Activated CD4-positive, alpha-beta T cell treated with anti-CD3 and anti-CD28 coated beads, Interleukin-2, amount 50 U/mL, for 48 hours (primary cell): ENCODE data around the gene TRAF7.
"Not testable (repeated sequence)": the region's sequence is repeated elsewhere in the genome, so short reads cannot be mapped to it uniquely, and the experiment has no call there.

ENCODE experiments used
- DNase-seq, 2 experiments: peaks; one replicate each; pipeline ENCODE4 v3.0.0-alpha.2; 2020

Gene TRAF7

GRCh38 chr16:2155091-2155950 is at the start of gene TRAF7:
Gene TRAF7 (plus strand): TSS chr16:2155782. CDS start chr16:2163921, 8,139 bp downstream.
- DNase-seq, result peak; percentile 96 to 98

DNA sequence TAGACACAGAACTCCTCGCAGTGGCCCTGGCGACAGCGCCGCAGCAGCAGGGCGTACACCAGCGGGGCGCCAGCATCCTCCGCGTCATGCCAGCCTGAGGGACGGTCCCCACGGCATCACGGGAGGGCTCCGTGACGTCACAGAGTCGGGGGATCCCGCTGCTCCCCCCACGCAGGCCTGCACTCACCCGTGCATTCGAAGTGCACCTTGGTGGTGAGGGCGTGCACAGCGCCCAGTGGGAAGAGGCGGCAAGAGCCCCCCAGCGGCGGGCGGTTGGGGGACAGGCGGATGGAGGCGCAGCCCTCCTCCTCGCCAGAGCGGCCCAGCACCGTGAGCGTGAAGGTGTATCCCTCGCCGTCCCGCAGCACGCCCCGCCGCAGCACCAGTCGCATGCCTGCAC is 49.4 kb upstream of the TRAF7 start:
- not testable (repeated sequence) for DNase-seq

DNA sequence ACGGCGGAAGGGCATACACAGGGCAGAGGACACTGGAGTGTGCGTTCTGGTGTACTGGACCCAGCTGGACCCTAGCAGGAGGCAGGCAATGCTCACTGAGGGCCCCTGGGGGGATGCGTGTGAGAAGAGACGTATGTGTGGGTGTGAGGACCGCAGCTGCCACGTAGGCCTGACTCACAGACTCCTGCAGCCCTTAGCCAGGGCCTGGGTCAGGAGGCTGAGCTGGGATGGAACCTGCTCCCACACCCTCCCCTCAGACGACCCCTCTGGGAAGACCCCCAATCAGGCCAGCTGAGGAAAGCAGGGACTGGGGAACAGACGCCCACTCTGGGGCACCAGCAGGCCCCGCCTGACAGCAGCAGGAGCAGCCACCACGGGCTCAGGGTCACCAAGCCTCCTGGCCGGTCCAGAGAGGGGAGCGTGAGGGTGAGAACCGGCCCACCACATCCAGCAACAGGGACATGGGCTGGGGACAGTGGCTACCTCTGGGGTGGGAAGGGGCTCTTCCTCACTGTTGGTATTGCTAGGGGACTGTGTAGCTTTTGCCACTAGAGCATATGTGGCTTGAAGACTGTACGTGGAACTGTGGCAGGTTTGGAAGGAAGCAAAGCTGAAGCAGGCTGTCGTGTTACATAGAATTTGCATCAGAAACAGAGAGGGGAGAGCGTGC is 48.3 kb upstream of the TRAF7 start:
- DNase-seq, result not testable (repeated sequence)

- DNase-seq, result not testable (repeated sequence)
Observed at GRCh38 chr16:2107791-2108125, 47.8 kb upstream of the TRAF7 start.

- not testable (repeated sequence) for DNase-seq
Observed at GRCh38 chr16:2108446-2109270, 46.9 kb upstream of the TRAF7 start.

GRCh38 chr16:2109271-2109580 is 46.4 kb upstream of the TRAF7 start:
- not testable (repeated sequence) for DNase-seq

DNA sequence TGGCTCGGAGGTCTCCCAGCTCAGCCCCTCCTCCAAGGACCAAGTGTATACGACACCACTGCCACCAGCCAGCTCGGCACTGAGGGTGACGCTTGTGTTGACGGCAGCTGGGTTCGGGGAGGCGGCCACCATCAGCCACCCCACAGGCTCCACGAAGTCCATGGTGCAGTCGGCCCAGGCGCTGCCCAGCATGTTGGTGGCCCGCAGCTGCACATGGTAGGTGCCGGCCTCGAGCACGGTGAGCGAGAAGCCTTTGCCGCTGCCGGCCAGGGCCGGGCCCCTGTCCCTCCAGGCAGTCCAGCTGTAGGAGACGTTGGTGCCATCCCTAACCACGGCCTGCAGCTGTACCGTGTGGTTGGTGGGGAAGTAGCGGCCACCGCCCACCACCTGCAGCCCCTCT is 45.7 kb upstream of the TRAF7 start:
- DNase-seq, result not testable (repeated sequence)

- not testable (repeated sequence) for DNase-seq
Observed at GRCh38 chr16:2110332-2111008, 45.1 kb upstream of the TRAF7 start.

- not testable (repeated sequence) for DNase-seq
Observed at GRCh38 chr16:2111009-2111353, 44.6 kb upstream of the TRAF7 start.

- DNase-seq, result not testable (repeated sequence)
Observed at GRCh38 chr16:2111412-2112335, 43.9 kb upstream of the TRAF7 start.

- DNase-seq, result not testable (repeated sequence)
Observed at GRCh38 chr16:2112539-2113106, 43.0 kb upstream of the TRAF7 start.

GRCh38 chr16:2114225-2114624 is 41.4 kb upstream of the TRAF7 start:
- DNase-seq, result not testable (repeated sequence)

GRCh38 chr16:2114885-2115590 is 40.5 kb upstream of the TRAF7 start:
- not testable (repeated sequence) for DNase-seq

DNA sequence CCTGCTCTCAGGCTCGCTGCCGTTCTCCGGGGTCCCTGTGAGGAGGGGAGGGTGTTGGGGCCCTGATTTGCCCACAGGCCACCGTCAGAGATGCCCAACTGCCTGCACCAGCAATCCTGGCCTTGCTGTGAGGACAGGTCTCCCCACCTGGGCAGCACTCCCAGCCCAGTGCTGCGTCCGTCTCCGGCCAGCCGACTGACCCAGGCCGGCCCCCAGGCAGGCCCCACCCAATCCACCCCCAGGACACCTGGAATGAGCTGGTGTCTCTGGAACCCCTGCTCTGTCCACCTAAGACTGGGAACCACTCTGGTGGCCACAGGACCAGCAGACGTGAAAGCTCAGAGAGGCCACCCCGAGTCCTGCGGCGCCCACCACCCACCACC is 40.0 kb upstream of the TRAF7 start:
- DNase-seq, result no peak

- not testable (repeated sequence) for DNase-seq
Observed at GRCh38 chr16:2116428-2116827, 39.2 kb upstream of the TRAF7 start.

GRCh38 chr16:2117341-2117740 is 38.2 kb upstream of the TRAF7 start:
- DNase-seq, result not testable (repeated sequence)

DNA sequence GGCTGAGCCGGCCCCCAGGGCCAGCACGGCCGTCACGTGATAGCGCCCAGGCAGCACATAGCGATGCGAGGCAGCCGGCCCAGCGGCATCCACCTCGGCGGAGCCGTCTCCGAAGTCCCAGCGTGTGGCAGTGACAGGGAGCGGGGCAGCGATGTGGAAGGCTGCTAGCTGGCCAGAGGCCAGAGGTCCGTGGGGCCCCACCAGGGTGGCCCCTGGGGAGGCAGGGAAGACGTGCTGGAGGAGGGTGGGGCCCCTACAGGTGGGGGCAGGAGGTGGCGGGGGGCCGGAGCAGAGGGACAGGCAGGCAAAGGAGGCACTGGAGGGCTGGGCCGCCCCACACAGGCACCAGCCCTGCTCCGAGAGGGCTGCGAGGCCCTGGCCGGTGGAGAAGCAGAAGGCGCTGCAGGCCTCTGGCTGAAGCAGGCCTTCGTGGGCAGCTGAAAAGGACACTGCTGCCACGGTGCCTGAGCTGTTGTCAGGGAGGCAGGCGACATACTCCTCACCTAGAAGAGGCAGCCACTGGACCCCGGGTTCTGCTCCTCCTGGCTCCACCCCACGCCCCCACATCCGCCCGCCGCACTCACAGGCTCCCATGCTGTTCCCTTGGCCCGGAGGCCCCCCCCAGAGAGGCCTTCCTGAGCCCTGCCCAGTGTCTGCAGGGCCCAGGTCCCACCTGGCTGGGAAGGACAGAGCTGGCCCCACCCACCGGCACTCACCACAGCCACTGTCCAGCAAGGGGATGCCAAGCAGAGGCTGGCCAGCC is 37.4 kb upstream of the TRAF7 start:
- not testable (repeated sequence) for DNase-seq

GRCh38 chr16:2121325-2121724 is 34.3 kb upstream of the TRAF7 start:
- peak; percentile 34 to 43 for DNase-seq

DNA sequence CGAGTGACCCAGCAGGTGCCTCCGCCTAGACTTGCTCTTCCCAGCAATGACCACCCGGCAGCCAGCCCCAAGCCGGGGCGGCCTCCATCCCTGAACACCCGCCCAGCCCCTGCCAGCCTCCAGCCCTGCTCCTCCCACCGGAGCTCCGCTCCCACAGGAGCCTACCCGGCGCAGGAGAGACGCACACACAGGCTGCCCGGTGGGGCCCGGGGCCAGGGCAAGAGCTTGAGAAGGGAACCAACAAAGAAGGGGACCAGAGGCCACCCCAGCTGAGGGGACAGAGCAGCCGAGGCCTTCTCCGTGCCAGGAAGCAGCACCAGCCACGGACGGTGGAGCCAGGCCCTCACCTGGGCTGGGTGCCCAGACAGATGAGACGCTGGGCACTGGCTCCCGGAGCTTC is 33.7 kb upstream of the TRAF7 start:
- no peak for DNase-seq

DNA sequence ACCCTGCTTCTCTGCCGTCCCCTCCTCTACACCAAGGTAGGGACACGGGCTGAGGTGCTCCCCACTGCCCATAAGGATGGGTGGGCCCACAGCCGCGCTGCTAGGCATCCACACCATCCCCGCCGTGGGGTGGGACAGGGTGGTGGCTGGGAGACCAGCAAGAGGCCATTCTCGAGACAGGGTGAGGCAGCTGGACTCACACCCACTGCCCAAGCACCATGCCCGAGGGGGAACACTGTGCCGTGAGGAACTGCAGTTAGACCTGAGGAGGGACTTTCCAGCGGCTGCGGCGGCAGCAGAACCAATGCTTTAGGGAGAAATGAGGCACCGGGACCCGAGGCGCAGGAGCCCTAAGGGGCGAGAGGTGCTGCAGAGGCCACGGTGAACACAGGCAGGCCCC is 33.2 kb upstream of the TRAF7 start:
- no peak for DNase-seq
